Activated T-cell treated with anti-CD3 and anti-CD28 coated beads, Interleukin-2, amount 50 U/mL, for 72 hours (primary cell): ENCODE measurements around the gene ITPRID1. TPM values are rescaled to one million over a fixed set of nuclear protein-coding genes. Genes with fewer than 3 reads are reported as not detected.

Experiments used
- ATAC-seq, 2 donors: fragments of 150-1000 bp; cut with Tn5 transposase; replicated peaks in 1 of 2; 2 replicates each; pipeline ENCODE4 v1.10.0; 2021; ENCODE audit warnings: moderate library complexity in 2 of 2, mild to moderate bottlenecking in 1 of 2
- DNase-seq, 2 donors: peaks; one replicate each; pipeline ENCODE4 v3.0.0; 2021 to 2022; ENCODE audit warnings: mixed read lengths in 1 of 2
- H3K27ac Mint-ChIP-seq: one replicate; pipeline ENCODE4 v1.8.0; 2022; ENCODE audit warnings: mild to moderate bottlenecking, moderate library complexity, mixed read lengths
- H3K27me3 Mint-ChIP-seq: one replicate; pipeline ENCODE4 v1.8.0; 2022; ENCODE audit warnings: low read depth, mixed read lengths
- H3K36me3 Mint-ChIP-seq, 2 donors: one replicate each; pipeline ENCODE4 v1.8.0; 2022; ENCODE audit warnings: mixed read lengths in 2 of 2, mild to moderate bottlenecking in 1 of 2; ENCODE audit not compliant: insufficient read depth in 2 of 2
- H3K4me1 Mint-ChIP-seq: one replicate; pipeline ENCODE4 v1.8.0; 2022; ENCODE audit warnings: low read depth, mixed read lengths
- H3K4me3 Mint-ChIP-seq, 2 donors: one replicate each; pipeline ENCODE4 v1.8.0; 2022; ENCODE audit warnings: mild to moderate bottlenecking in 2 of 2, mixed read lengths in 2 of 2, moderate library complexity in 2 of 2
- H3K9me3 Mint-ChIP-seq, 2 donors: one replicate each; pipeline ENCODE4 v1.8.0; 2022; ENCODE audit warnings: mixed read lengths in 2 of 2
- total RNA-seq, 2 donors: library from RNA; stranded (reverse); gene quantifications; one replicate each; pipeline ENCODE4 v1.2.3, GENCODE V29; 2022

The ITPRID1 gene
- total RNA-seq, 2 donors from 2014 or later: not detected

- no peak overlapping the region for H3K4me3 Mint-ChIP-seq
- DNase-seq: no peak
- no peak overlapping the region for H3K27ac Mint-ChIP-seq
- H3K27me3 Mint-ChIP-seq: no peaks in the 10 kb centered on the region
- H3K9me3 Mint-ChIP-seq: peaks cover 0 to 4% of the 10 kb centered on the region in 2 donors
- no peaks in the 10 kb centered on the region for H3K4me1 Mint-ChIP-seq
- H3K36me3 Mint-ChIP-seq: no peaks in the 10 kb centered on the region
- ATAC-seq: peak in 1 of 2 donors; percentile 25
Observed at GRCh38 chr7:31695859-31696614, 182.1 kb downstream of the ITPRID1 start.

- H3K4me1 Mint-ChIP-seq: no peaks in the 10 kb centered on the region
- H3K27me3 Mint-ChIP-seq: no peaks in the 10 kb centered on the region
- no peak overlapping the region for H3K27ac Mint-ChIP-seq
Observed at GRCh38 chr7:31699050-31699449, 185.2 kb downstream of the ITPRID1 start.

GRCh38 chr7:31702354-31702753 is 188.5 kb downstream of the ITPRID1 start:
- Mint-ChIP-seq H3K4me1 (no peaks in the 10 kb centered on the region), H3K27me3 (no peaks in the 10 kb centered on the region), H3K27ac (no peak overlapping the region), H3K4me3 (no peak overlapping the region), H3K9me3 (no peaks in the 10 kb centered on the region), H3K36me3 (no peaks in the 10 kb centered on the region)
- no peak for DNase-seq
- ATAC-seq: no peak

More at GRCh38 chr7:31699050-31699449, 185.2 kb downstream of the ITPRID1 start:
- H3K9me3 Mint-ChIP-seq: peaks cover 0 to 4% of the 10 kb centered on the region in 2 donors
- ATAC-seq (no peak), DNase-seq (no peak)
- no peak overlapping the region for H3K4me3 Mint-ChIP-seq
- no peaks in the 10 kb centered on the region for H3K36me3 Mint-ChIP-seq

GRCh38 chr7:31705377-31705776 is 191.5 kb downstream of the ITPRID1 start:
- H3K9me3 Mint-ChIP-seq: no peaks in the 10 kb centered on the region
- H3K4me1 Mint-ChIP-seq: no peaks in the 10 kb centered on the region
- DNase-seq: no peak

GRCh38 chr7:31707089-31707488 is 193.2 kb downstream of the ITPRID1 start:
- no peak for ATAC-seq
- Mint-ChIP-seq H3K4me1 (no peaks in the 10 kb centered on the region), H3K27me3 (no peaks in the 10 kb centered on the region), H3K4me3 (no peak overlapping the region), H3K36me3 (no peaks in the 10 kb centered on the region), H3K27ac (no peak overlapping the region), H3K9me3 (peaks cover 0 to 2% of the 10 kb centered on the region in 2 donors)
- DNase-seq: no peak

More at GRCh38 chr7:31705377-31705776, 191.5 kb downstream of the ITPRID1 start:
- no peak overlapping the region for H3K4me3 Mint-ChIP-seq
- no peak for ATAC-seq
- H3K27ac Mint-ChIP-seq: no peak overlapping the region
- no peaks in the 10 kb centered on the region for H3K36me3 Mint-ChIP-seq
- no peaks in the 10 kb centered on the region for H3K27me3 Mint-ChIP-seq

Other genes starting within 250 kb of the ITPRID1 start
- gene NEUROD6, start 173.4 kb upstream of the ITPRID1 start, total RNA-seq: not detected
- not detected for gene PPP1R17, start 173.1 kb downstream of the ITPRID1 start, total RNA-seq